Thoracic aorta (tissue), 2 donors: ENCODE data around the gene RBM15B. TPM values are rescaled to one million over a fixed set of nuclear protein-coding genes. Genes with fewer than 3 reads are reported as not detected.

ENCODE experiments used
- ATAC-seq: fragments of 150-250 bp; one replicate; pipeline ENCODE4 v1.8.0; 2017; ENCODE audit warnings: low read depth; ENCODE audit not compliant: insufficient number of reproducible peaks, low FRiP score
- DNase-seq: peaks from one replicate; pipeline ENCODE4 v3.0.0-alpha.2; 2020; ENCODE audit warnings: low spot score
- H3K27ac ChIP-seq, 2 donors: fragments of 200-600 bp; sonication (generic); 1 replicate in 1 of 2; 2 replicates in 1 of 2; pipeline ENCODE4 v1.5.1; 2016; ENCODE audit warnings: mild to moderate bottlenecking in 2 of 2, moderate library complexity in 2 of 2
- H3K27me3 ChIP-seq: fragments of 200-600 bp; sonication (generic); replicated peaks from 2 replicates; pipeline ENCODE4 v1.6.0; 2016; ENCODE audit warnings: mild to moderate bottlenecking; ENCODE audit not compliant: insufficient read depth
- H3K36me3 ChIP-seq: fragments of 200-600 bp; sonication (generic); one replicate; pipeline ENCODE4 v1.5.1; 2016
- H3K4me1 ChIP-seq, 2 donors: fragments of 200-600 bp; sonication (generic); 1 replicate in 1 of 2; 2 replicates in 1 of 2; pipeline versions ENCODE4 v1.5.1 to v1.6.0; 2016; ENCODE audit warnings: low read depth in 2 of 2, mild to moderate bottlenecking in 1 of 2; ENCODE audit not compliant: control insufficient read depth in 1 of 2
- H3K4me3 ChIP-seq: fragments of 200-600 bp; sonication (generic); 2 replicates; pipeline ENCODE4 v1.5.1; 2016; ENCODE audit warnings: mild to moderate bottlenecking
- H3K9me3 ChIP-seq: fragments of 200-600 bp; sonication (generic); 2 replicates; pipeline ENCODE4 v1.5.1; 2016
- CTCF ChIP-seq: fragments of 200-600 bp; sonication (generic); IDR thresholded peaks from one replicate; pipeline ENCODE4 v1.5.1; 2019; ENCODE audit warnings: antibody characterized with exemption
- total RNA-seq, 2 donors: library from RNA; depleted of rRNA; stranded (reverse); fragments of >200 nt; gene quantifications; one replicate each; pipeline versions ENCODE4 v1.1.0 to v1.2.3, GENCODE V29; 2016

Gene RBM15B
- total RNA-seq, 2 donors from 2014 or later = 28.3 to 38.0 TPM

GRCh38 chr3:51393134-51393495, 2.0 kb downstream of the RBM15B start:
- DNase-seq (no peak), ATAC-seq (no peak)
- Histone ChIP-seq H3K4me1 (peaks cover 30 to 61% of the 10 kb centered on the region in 2 donors), H3K4me3 (no peak overlapping the region), H3K36me3 (peaks cover 31% of the 10 kb centered on the region), H3K27me3 (no peaks in the 10 kb centered on the region), H3K9me3 (no peaks in the 10 kb centered on the region), H3K27ac (no peak overlapping the region)
- TF ChIP-seq CTCF = no peak

GRCh38 chr3:51393564-51393963, 2.5 kb downstream of the RBM15B start:
- no peak for TF ChIP-seq CTCF
- ATAC-seq = no peak
- no peaks in the 10 kb centered on the region for H3K9me3 ChIP-seq
- peaks cover 30 to 57% of the 10 kb centered on the region in 2 donors for H3K4me1 ChIP-seq
- no peaks in the 10 kb centered on the region for H3K27me3 ChIP-seq
- no peak for DNase-seq
- H3K4me3 ChIP-seq = no peak overlapping the region
- H3K36me3 ChIP-seq = peaks cover 33% of the 10 kb centered on the region
- H3K27ac ChIP-seq = no peak overlapping the region

GRCh38 chr3:51394541-51394940, 3.5 kb downstream of the RBM15B start:
- peaks cover 33% of the 10 kb centered on the region for H3K36me3 ChIP-seq
- H3K4me3 ChIP-seq = no peak overlapping the region
- no peak for ATAC-seq
- DNase-seq = no peak
- H3K27ac ChIP-seq = no peak overlapping the region
- peaks cover 30 to 57% of the 10 kb centered on the region in 2 donors for H3K4me1 ChIP-seq
- H3K27me3 ChIP-seq = no peaks in the 10 kb centered on the region
- H3K9me3 ChIP-seq = no peaks in the 10 kb centered on the region
- TF ChIP-seq CTCF = no peak

- Histone ChIP-seq H3K27me3 (no peaks in the 10 kb centered on the region), H3K36me3 (peaks cover 33% of the 10 kb centered on the region), H3K4me1 (peaks cover 27 to 48% of the 10 kb centered on the region in 2 donors), H3K4me3 (no peak overlapping the region), H3K27ac (no peak overlapping the region), H3K9me3 (no peaks in the 10 kb centered on the region)
- ATAC-seq = no peak
- TF ChIP-seq CTCF = no peak
- no peak for DNase-seq
Observed at GRCh38 chr3:51395493-51396213, 4.6 kb downstream of the RBM15B start.

- H3K4me3 ChIP-seq = no peak overlapping the region
- H3K27ac ChIP-seq = no peak overlapping the region
- peaks cover 25 to 46% of the 10 kb centered on the region in 2 donors for H3K4me1 ChIP-seq
- no peak for TF ChIP-seq CTCF
- DNase-seq = no peak
- ATAC-seq = no peak
- H3K36me3 ChIP-seq = peaks cover 33% of the 10 kb centered on the region
- H3K9me3 ChIP-seq = no peaks in the 10 kb centered on the region
- H3K27me3 ChIP-seq = no peaks in the 10 kb centered on the region
Observed at GRCh38 chr3:51396401-51396800, 5.3 kb downstream of the RBM15B start.
